Testis (tissue), 2 donors: Measurements from ENCODE around the gene TAC4.

Source experiments
- CTCF ChIP-seq, 3 experiments: fragments of 450-650 bp in 2 of 3; fragments of 200-600 bp in 1 of 3; sonication (generic) in 1 of 3; IDR thresholded peaks; one replicate each; pipeline ENCODE4 v1.5.1; 2016 to 2019; ENCODE audit warnings: antibody characterized with exemption in 3 of 3, mild to moderate bottlenecking in 2 of 3, moderate library complexity in 1 of 3
- POLR2A ChIP-seq: fragments of 450-650 bp; IDR thresholded peaks from one replicate; pipeline ENCODE4 v1.6.1; 2017; ENCODE audit warnings: antibody characterized with exemption, mild to moderate bottlenecking, moderate library complexity

- no peak for TF ChIP-seq CTCF (IDR thresholded peaks at IDR 0.05)
- no peak for TF ChIP-seq POLR2A
Observed at GRCh38 chr17:49896222-49896621, 48.4 kb upstream of the TAC4 start.
